ENCODE data around the gene C12orf57.

DNA sequence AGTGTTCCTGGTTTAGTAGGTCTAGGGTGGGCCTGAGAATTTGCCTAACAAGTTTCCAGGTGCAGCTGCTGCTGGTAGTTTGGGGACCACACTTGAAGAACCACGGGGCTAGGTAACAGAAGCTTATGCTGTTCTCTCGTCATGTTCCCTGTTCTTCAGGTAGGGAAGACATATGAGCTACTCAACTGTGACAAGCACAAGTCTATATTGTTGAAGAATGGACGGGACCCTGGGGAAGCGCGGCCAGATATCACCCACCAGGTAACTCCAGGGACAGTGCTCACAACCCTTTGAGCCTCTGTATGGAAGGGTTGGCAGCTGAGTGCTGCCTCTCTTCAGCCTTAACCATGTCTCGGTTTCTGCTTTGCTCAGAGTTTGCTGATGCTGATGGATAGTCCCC lies 30.4 kb downstream of the C12orf57 start:
- TF ChIP-seq, protein P1, sequence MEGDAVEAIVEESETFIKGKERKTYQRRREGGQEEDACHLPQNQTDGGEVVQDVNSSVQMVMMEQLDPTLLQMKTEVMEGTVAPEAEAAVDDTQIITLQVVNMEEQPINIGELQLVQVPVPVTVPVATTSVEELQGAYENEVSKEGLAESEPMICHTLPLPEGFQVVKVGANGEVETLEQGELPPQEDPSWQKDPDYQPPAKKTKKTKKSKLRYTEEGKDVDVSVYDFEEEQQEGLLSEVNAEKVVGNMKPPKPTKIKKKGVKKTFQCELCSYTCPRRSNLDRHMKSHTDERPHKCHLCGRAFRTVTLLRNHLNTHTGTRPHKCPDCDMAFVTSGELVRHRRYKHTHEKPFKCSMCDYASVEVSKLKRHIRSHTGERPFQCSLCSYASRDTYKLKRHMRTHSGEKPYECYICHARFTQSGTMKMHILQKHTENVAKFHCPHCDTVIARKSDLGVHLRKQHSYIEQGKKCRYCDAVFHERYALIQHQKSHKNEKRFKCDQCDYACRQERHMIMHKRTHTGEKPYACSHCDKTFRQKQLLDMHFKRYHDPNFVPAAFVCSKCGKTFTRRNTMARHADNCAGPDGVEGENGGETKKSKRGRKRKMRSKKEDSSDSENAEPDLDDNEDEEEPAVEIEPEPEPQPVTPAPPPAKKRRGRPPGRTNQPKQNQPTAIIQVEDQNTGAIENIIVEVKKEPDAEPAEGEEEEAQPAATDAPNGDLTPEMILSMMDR (IDR thresholded peaks at IDR 0.05; ENCODE audit: low read length): no peak
- TF ChIP-seq EZH2 (optimal IDR thresholded peaks at IDR 0.05; ENCODE audit: low read depth, low read length): no peak
- TF ChIP-seq EZH2phosphoT487 (IDR thresholded peaks at IDR 0.05; ENCODE audit: low read length): no peak
